GM12878 (cell line): Measurements from ENCODE around the gene NCAPD2. TPM values are rescaled to one million over a fixed set of nuclear protein-coding genes. Genes with fewer than 3 reads are reported as not detected.
A peak's percentile ranks its signal among the peaks of the same experiment; 100 is the strongest.

Experiments
- ATAC-seq: fragments of 200-7000 bp; cut with Tn5 transposase; 3 replicates; pipeline ENCODE4 v1.9.1; 2020; ENCODE audit warnings: mild to moderate bottlenecking, moderate library complexity
- BruUV-seq: library from RNA; stranded (reverse); fragments of 400-500 nt; replicated peaks from 2 replicates; lab custom pipeline; 2021; lab: Mats Ljungman, UMichigan
- CTCF ChIA-PET: fragments of 300-600 bp; sonication (Branson Sonifier 250); formaldehyde crosslinking; extraction: SDS; loops from one replicate; lab custom pipeline; 2021; ENCODE audit warnings: inconsistent platforms; lab: Yijun Ruan, JAX
- POLR2A ChIA-PET: fragments of 350-600 bp; formaldehyde crosslinking; extraction: SDS; loops from one replicate; lab custom pipeline; 2021; ENCODE audit warnings: inconsistent platforms; lab: Charles Lee
- RAD21 ChIA-PET: fragments of 300-600 bp; sonication (Branson Sonifier 250); formaldehyde crosslinking; loops from one replicate; lab custom pipeline; 2023; ENCODE audit warnings: antibody characterized with exemption; ENCODE audit not compliant: unreplicated experiment; lab: Charles Lee
- SMC1A ChIA-PET: fragments of 300-600 bp; sonication (Branson Sonifier 250); formaldehyde crosslinking; loops from one replicate; lab custom pipeline; 2023; ENCODE audit not compliant: unreplicated experiment, uncharacterized antibody; lab: Charles Lee
- DNase-seq: peaks from one replicate; pipeline ENCODE4 v3.0.0-alpha.2; 2011; ENCODE audit warnings: low read depth, low spot score
- FAIRE-seq: peaks from 3 replicates; lab custom pipeline; 2011; peaks lifted over from hg19 to GRCh38; lab: Jason Lieb, UNC
- H2AFZ ChIP-seq: 2 replicates; pipeline ENCODE4 v1.6.0; 2011; ENCODE audit warnings: low read depth, low read length, control low read depth; ENCODE audit not compliant: control insufficient read depth
- H3K27ac ChIP-seq: 2 replicates; pipeline ENCODE4 v1.5.1; 2011; ENCODE audit warnings: control low read depth; ENCODE audit not compliant: control insufficient read depth, insufficient read depth
- H3K27me3 ChIP-seq, 2 experiments: replicated peaks in 1 of 2; 2 replicates each; pipeline versions ENCODE4 v1.6.0 to v1.6.1; 2011; ENCODE audit warnings: low read length in 1 of 2; ENCODE audit not compliant: control insufficient read depth in 2 of 2, insufficient read depth in 2 of 2
- H3K36me3 ChIP-seq, 2 experiments: 2 replicates each; pipeline ENCODE4 v1.5.1; 2011; ENCODE audit warnings: low read length in 1 of 2; ENCODE audit not compliant: control insufficient read depth in 2 of 2, insufficient read depth in 2 of 2
- H3K4me1 ChIP-seq: 2 replicates; pipeline ENCODE4 v1.6.1; 2011; ENCODE audit warnings: mild to moderate bottlenecking, low read length, moderate library complexity, mixed read lengths; ENCODE audit not compliant: control insufficient read depth, insufficient read depth
- H3K4me2 ChIP-seq: 2 replicates; pipeline ENCODE4 v1.6.0; 2011; ENCODE audit warnings: control low read depth; ENCODE audit not compliant: control insufficient read depth, insufficient read depth
- H3K4me3 ChIP-seq: fragments of 200-600 bp; sonication (generic); 2 replicates; pipeline ENCODE4 v1.5.1; 2016
- H3K79me2 ChIP-seq: 2 replicates; pipeline ENCODE4 v1.6.0; 2011; ENCODE audit warnings: low read length; ENCODE audit not compliant: control insufficient read depth, insufficient read depth
- H3K9ac ChIP-seq: 2 replicates; pipeline ENCODE4 v1.8.0; 2011; ENCODE audit warnings: low read length, control low read depth, mixed read lengths; ENCODE audit not compliant: control insufficient read depth, insufficient read depth
- H3K9me3 ChIP-seq: replicated peaks from 3 replicates; pipeline ENCODE4 v1.5.1; 2011; ENCODE audit warnings: mild to moderate bottlenecking, low read length; ENCODE audit not compliant: control insufficient read depth, insufficient read depth
- H4K20me1 ChIP-seq: 2 replicates; pipeline ENCODE4 v1.6.0; 2011; ENCODE audit not compliant: control insufficient read depth, insufficient read depth
- BACH1 ChIP-seq: fragments of 450-650 bp; IDR thresholded peaks from 2 replicates; pipeline ENCODE4 v1.6.1; 2017; ENCODE audit warnings: mild to moderate bottlenecking, borderline replicate concordance
- BRCA1 ChIP-seq: IDR thresholded peaks from 2 replicates; pipeline ENCODE4 v1.6.1; 2011; ENCODE audit warnings: low read depth, low read length, improper control_type of control experiment
- JUNB ChIP-seq: IDR thresholded peaks from 2 replicates; pipeline ENCODE4 v1.6.1; 2016; ENCODE audit warnings: antibody characterized with exemption, mild to moderate bottlenecking
- LARP7 ChIP-seq: fragments of 450-650 bp; IDR thresholded peaks from 2 replicates; pipeline ENCODE4 v1.6.1; 2017; ENCODE audit warnings: mild to moderate bottlenecking
- MYC ChIP-seq: IDR thresholded peaks from 2 replicates; pipeline ENCODE4 v1.6.1; 2011; ENCODE audit warnings: mild to moderate bottlenecking, low read length, moderate library complexity, inconsistent platforms; ENCODE audit not compliant: insufficient read depth, insufficient replicate concordance, insufficient read length, severe bottlenecking
- NR2C2 ChIP-seq: IDR thresholded peaks from 2 replicates; pipeline ENCODE4 v1.6.1; 2011; ENCODE audit warnings: borderline replicate concordance, low read depth; ENCODE audit not compliant: control insufficient read depth, insufficient read length
- POLR2A ChIP-seq: IDR thresholded peaks from 2 replicates; pipeline ENCODE4 v1.6.1; 2011; ENCODE audit warnings: low read depth, mild to moderate bottlenecking, low read length
- RCOR1 ChIP-seq: conservative IDR thresholded peaks from 2 replicates; pipeline ENCODE4 v1.6.1; 2012; ENCODE audit warnings: low read depth, low read length, improper control_type of control experiment
- SMARCA5 ChIP-seq: fragments of 450-650 bp; IDR thresholded peaks from 2 replicates; pipeline ENCODE4 v1.6.1; 2017; ENCODE audit warnings: mild to moderate bottlenecking
- WGBS: methylation state at CpG from one replicate; pipeline ENCODE4 v1.1.6; 2016; ENCODE audit warnings: low lambda C conversion rate; ENCODE audit not compliant: insufficient replicate concordance, insufficient coverage; ENCODE audit errors: missing lambda C conversion rate; 5-methylcytosine and 5-hydroxymethylcytosine counted together
- in situ Hi-C: fragments of 300-500 bp; cut with MboI; formaldehyde crosslinking; loops from 9 replicates; pipeline ENCODE4 v1.14.3; 2018; ENCODE audit warnings: mixed read lengths
- intact Hi-C: fragments of 100-400 bp; cut with micrococcal nuclease; formaldehyde crosslinking; loops from one replicate; pipeline ENCODE4 v1.14.2; 2022; ENCODE audit not compliant: unreplicated experiment
- polyA plus RNA-seq, 11 experiments: library from polyadenylated mRNA; depleted of rRNA in 4 of 11; unstranded in 6 of 11; stranded (reverse) in 5 of 11; fragments of >200 nt; fragmentation: Nextera tagmentation in 4 of 11; fragmentation: Illumina TruSeq in 1 of 11; extraction: Ambion mirVana in 4 of 11; extraction: Trizol in 1 of 11; gene quantifications; 1 replicate in 1 of 11; 2 replicates in 10 of 11; pipeline versions ENCODE4 v1.2.1 to v1.2.3, GENCODE V29; 2011 to 2016; ENCODE audit warnings: inconsistent platforms in 2 of 11, missing spikeins in 2 of 11, low read depth in 1 of 11
- total RNA-seq, 4 experiments: library from RNA; depleted of rRNA in 3 of 4; stranded (reverse); fragments of >200 nt in 3 of 4; fragmentation: Illumina TruSeq in 1 of 4; extraction: Trizol in 1 of 4; gene quantifications; 2 replicates each; pipeline versions ENCODE4 v1.2.1 to v1.2.3, GENCODE V29; 2013 to 2021
- TF ChIP-seq, protein P1 (sequence below): IDR thresholded peaks from 2 replicates; pipeline ENCODE4 v1.6.1; 2012; ENCODE audit warnings: low read depth, low read length, improper control_type of control experiment

NCAPD2 gene
- total and polyA plus RNA-seq, 10 of the 15 experiments (the other 5 are each of a cell fraction or from before 2014, with no cell fraction given) = 24.2 to 160 (median 110) TPM

DNA sequence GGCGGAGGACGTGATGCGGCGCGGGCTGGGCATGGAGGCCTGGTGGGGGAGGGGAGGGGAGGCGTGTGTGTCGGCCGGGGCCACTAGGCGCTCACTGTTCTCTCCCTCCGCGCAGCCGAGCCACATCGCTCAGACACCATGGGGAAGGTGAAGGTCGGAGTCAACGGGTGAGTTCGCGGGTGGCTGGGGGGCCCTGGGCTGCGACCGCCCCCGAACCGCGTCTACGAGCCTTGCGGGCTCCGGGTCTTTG lies 40.7 kb downstream of the NCAPD2 start:
- intact Hi-C loops (loop anchor here (5.0 kb wide), 2 partner anchors 42 to 197 kb away; partner anchors contain the start of genes MRPL51 and NCAPD2), in situ Hi-C loops (loop anchor here (5.0 kb wide), 2 partner anchors 37 to 107 kb away; no protein-coding TSS in a partner anchor)
- ChIA-PET SMC1A (interaction anchor here (1.0 to 7.9 kb wide), 6 partner anchors 40 to 167 kb away, joined by 3 to 83 read pairs (median 6); no protein-coding TSS in a partner anchor), POLR2A (interaction anchor here (0.6 to 3.6 kb wide), 18 partner anchors 18 to 280 kb away, joined by 3 to 32 read pairs (median 5); partner anchors contain the start of genes COPS7A, MRPL51 and VAMP1), CTCF (interaction anchor here (0.7 to 7.7 kb wide), 8 partner anchors 20 to 199 kb away, joined by 3 to 73 read pairs (median 3); partner anchors contain the start of genes MRPL51 and VAMP1), RAD21 (interaction anchor here (0.7 to 6.9 kb wide), 8 partner anchors 19 to 109 kb away, joined by 3 to 67 read pairs (median 4); partner anchors contain the start of genes LPAR5 and MRPL51)
- H3K4me2 ChIP-seq = peak overlapping the region; percentile 69; the same call in 1 of the 2 replicates
- no peak overlapping the region for H2AFZ ChIP-seq
- H3K27me3 ChIP-seq = no peaks in the 10 kb centered on the region
- H3K4me3 ChIP-seq = peak overlapping the region; percentile 83
- peaks cover 42 to 45% of the 10 kb centered on the region in 2 experiments for H3K36me3 ChIP-seq
- H3K79me2 ChIP-seq = peaks cover 72% of the 10 kb centered on the region
- H3K4me1 ChIP-seq = peaks cover 29% of the 10 kb centered on the region
- FAIRE-seq (no peak), ATAC-seq (peak; percentile 37; the same call in 2 of the 3 replicates), DNase-seq (no peak)
- TF ChIP-seq RCOR1 (no peak), JUNB (no peak), POLR2A (peak; percentile 77), NR2C2 (no peak), BRCA1 (no peak), BACH1 (peak; percentile 1; the same call in 1 of the 2 replicates), LARP7 (no peak), SMARCA5 (0 out of 2 replicates have a peak, but pooled peaks have one; percentile 18), MYC (no peak)
- TF ChIP-seq, protein P1, sequence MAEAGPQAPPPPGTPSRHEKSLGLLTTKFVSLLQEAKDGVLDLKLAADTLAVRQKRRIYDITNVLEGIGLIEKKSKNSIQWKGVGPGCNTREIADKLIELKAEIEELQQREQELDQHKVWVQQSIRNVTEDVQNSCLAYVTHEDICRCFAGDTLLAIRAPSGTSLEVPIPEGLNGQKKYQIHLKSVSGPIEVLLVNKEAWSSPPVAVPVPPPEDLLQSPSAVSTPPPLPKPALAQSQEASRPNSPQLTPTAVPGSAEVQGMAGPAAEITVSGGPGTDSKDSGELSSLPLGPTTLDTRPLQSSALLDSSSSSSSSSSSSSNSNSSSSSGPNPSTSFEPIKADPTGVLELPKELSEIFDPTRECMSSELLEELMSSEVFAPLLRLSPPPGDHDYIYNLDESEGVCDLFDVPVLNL = no peak
- BruUV-seq = no TSS peak
- peaks cover 24% of the 10 kb centered on the region for H4K20me1 ChIP-seq
- no peaks in the 10 kb centered on the region for H3K9me3 ChIP-seq
- peak overlapping the region; percentile 98 for H3K27ac ChIP-seq
- peak overlapping the region; percentile 79 for H3K9ac ChIP-seq
- WGBS = 2% methylated on average over 16 of the region's 25 CpGs
